CD8-positive, alpha-beta memory T cell (primary cell): ENCODE measurements around the gene GNG13. TPM values are rescaled to one million over a fixed set of nuclear protein-coding genes. Genes with fewer than 3 reads are reported as not detected.

ENCODE experiments used
- CTCF ChIA-PET: fragments of 350-600 bp; sonication (Branson Sonifier 250); formaldehyde crosslinking; loops from one replicate; lab custom pipeline; 2021; ENCODE audit warnings: antibody characterized with exemption; lab: Charles Lee
- POLR2A ChIA-PET: fragments of 350-600 bp; sonication (Branson Sonifier 250); formaldehyde crosslinking; loops from one replicate; lab custom pipeline; 2021; ENCODE audit warnings: antibody characterized with exemption; lab: Charles Lee
- DNase-seq, 5 donors: peaks; one replicate each; pipeline versions ENCODE4 v3.0.0 to v3.0.0-alpha.2; 2020 to 2022; ENCODE audit warnings: mixed read lengths in 1 of 5
- H3K27ac ChIP-seq: one replicate; pipeline ENCODE4 v1.7.0; 2013; ENCODE audit warnings: low read depth, mild to moderate bottlenecking, low read length, moderate library complexity
- H3K27me3 ChIP-seq: 2 replicates; pipeline ENCODE4 v1.7.0; 2013; ENCODE audit warnings: low read length, mild to moderate bottlenecking; ENCODE audit not compliant: insufficient read depth, poor library complexity, severe bottlenecking
- H3K36me3 ChIP-seq: 2 replicates; pipeline ENCODE4 v1.7.0; 2013; ENCODE audit warnings: mild to moderate bottlenecking, low read length, moderate library complexity; ENCODE audit not compliant: insufficient read depth
- H3K4me1 ChIP-seq: 2 replicates; pipeline ENCODE4 v1.7.0; 2013; ENCODE audit warnings: mild to moderate bottlenecking, low read length, moderate library complexity; ENCODE audit not compliant: insufficient read depth
- H3K4me3 ChIP-seq: 2 replicates; pipeline ENCODE4 v1.7.0; 2013; ENCODE audit warnings: mild to moderate bottlenecking, low read length
- H3K9me3 ChIP-seq: 2 replicates; pipeline ENCODE4 v1.7.0; 2013; ENCODE audit warnings: mild to moderate bottlenecking, low read length
- H3K27ac Mint-ChIP-seq, 8 donors: one replicate each; pipeline ENCODE4 v1.8.0; 2020 to 2021; ENCODE audit warnings: mixed read lengths in 8 of 8, mild to moderate bottlenecking in 6 of 8, inconsistent platforms in 3 of 8, moderate library complexity in 3 of 8
- H3K27me3 Mint-ChIP-seq, 2 donors: one replicate each; pipeline ENCODE4 v1.8.0; 2020 to 2021; ENCODE audit warnings: mixed read lengths in 2 of 2, mild to moderate bottlenecking in 1 of 2, moderate library complexity in 1 of 2
- H3K36me3 Mint-ChIP-seq, 3 donors: one replicate each; pipeline ENCODE4 v1.8.0; 2020 to 2021; ENCODE audit warnings: mixed read lengths in 3 of 3, inconsistent platforms in 1 of 3, mild to moderate bottlenecking in 1 of 3
- H3K4me1 Mint-ChIP-seq, 3 donors: one replicate each; pipeline ENCODE4 v1.8.0; 2020 to 2021; ENCODE audit warnings: mixed read lengths in 3 of 3, inconsistent platforms in 1 of 3, mild to moderate bottlenecking in 1 of 3
- H3K4me3 Mint-ChIP-seq, 7 donors: one replicate each; pipeline ENCODE4 v1.8.0; 2020 to 2021; ENCODE audit warnings: mixed read lengths in 7 of 7, mild to moderate bottlenecking in 6 of 7, moderate library complexity in 4 of 7, inconsistent platforms in 2 of 7
- H3K9me3 Mint-ChIP-seq, 5 donors: one replicate each; pipeline ENCODE4 v1.8.0; 2020 to 2022; ENCODE audit warnings: mixed read lengths in 5 of 5, mild to moderate bottlenecking in 3 of 5, moderate library complexity in 2 of 5, inconsistent platforms in 1 of 5
- polyA plus RNA-seq: library from polyadenylated mRNA; unstranded; fragments of 300-500 nt; fragmentation: Illumina TruSeq; gene quantifications from one replicate; pipeline ENCODE4 v1.2.3, GENCODE V29; 2021
- total RNA-seq, 2 experiments: library from RNA; stranded (reverse); gene quantifications; one replicate each; pipeline ENCODE4 v1.2.3, GENCODE V29; 2021

GNG13 gene
- total and polyA plus RNA-seq, 3 experiments from 2014 or later = not detected

- Mint-ChIP-seq H3K36me3 (peaks cover 0 to 3% (median 0%) of the 10 kb centered on the region in 3 donors), H3K4me3 (no peak overlapping the region), H3K27ac (no peak overlapping the region), H3K9me3 (peaks cover 0 to 5% (median 0%) of the 10 kb centered on the region in 5 donors), H3K27me3 (peaks cover 26 to 27% of the 10 kb centered on the region in 2 donors), H3K4me1 (peaks cover 0 to 7% (median 6%) of the 10 kb centered on the region in 3 donors)
- Histone ChIP-seq H3K36me3 (no peaks in the 10 kb centered on the region), H3K4me1 (no peaks in the 10 kb centered on the region), H3K27ac (no peak overlapping the region), H3K9me3 (no peaks in the 10 kb centered on the region), H3K27me3 (no peaks in the 10 kb centered on the region), H3K4me3 (no peak overlapping the region)
- CTCF ChIA-PET = no interaction called here
- POLR2A ChIA-PET = no interaction called here
- DNase-seq = no peak
Measured at GRCh38 chr16:813916-814412, 13.4 kb upstream of the GNG13 start.

DNA sequence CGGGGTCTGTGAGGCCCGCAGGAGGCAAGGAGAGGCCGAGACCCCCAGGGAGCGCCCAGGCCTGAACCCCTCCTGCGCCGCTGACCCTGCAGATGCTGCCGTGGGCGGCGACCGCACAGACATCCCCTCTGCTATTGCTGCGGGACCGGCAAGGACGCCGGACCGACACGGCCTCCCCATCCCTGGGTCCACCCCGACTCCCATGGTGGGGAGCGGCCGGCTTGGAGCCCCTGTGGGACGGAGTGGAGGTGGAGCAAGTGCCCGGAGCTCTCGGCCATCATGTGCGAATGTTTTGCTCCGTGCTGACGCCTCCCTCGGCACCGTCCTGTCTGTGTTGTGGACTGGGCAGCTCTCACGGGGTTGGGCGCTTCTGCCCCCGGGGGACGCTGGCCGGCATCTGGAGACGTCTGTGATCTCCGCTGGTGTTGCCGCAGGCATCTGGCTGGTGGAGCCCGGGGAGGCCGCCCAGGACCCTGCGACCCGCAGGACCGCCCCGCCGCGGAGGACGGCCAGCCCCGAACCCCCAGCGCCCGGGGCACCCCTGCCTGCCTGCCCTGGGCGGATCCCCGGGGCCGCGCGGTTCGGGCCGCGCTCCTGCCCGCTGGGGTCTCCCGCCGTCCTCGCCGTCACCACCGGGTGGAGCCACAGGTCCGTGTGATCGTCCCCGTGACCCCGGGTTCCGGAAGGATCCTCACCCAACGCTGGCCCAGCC, 12.8 kb upstream of the GNG13 start:
- no peaks in the 10 kb centered on the region for H3K27me3 ChIP-seq
- DNase-seq = peak in 4 of 5 donors; percentile 17 to 45 (median 20)
- CTCF ChIA-PET = no interaction called here
- Mint-ChIP-seq H3K9me3 (peaks cover 0 to 5% (median 0%) of the 10 kb centered on the region in 5 donors), H3K27ac (no peak overlapping the region), H3K27me3 (peaks cover 26 to 27% of the 10 kb centered on the region in 2 donors), H3K4me1 (peaks cover 4 to 10% (median 9%) of the 10 kb centered on the region in 3 donors), H3K36me3 (peaks cover 0 to 3% (median 0%) of the 10 kb centered on the region in 3 donors), H3K4me3 (peak overlapping the region in 1 of 7 donors; percentile 69)
- H3K4me3 ChIP-seq = no peak overlapping the region
- peaks cover 4% of the 10 kb centered on the region for H3K4me1 ChIP-seq
- POLR2A ChIA-PET = no interaction called here
- H3K36me3 ChIP-seq = no peaks in the 10 kb centered on the region
- no peaks in the 10 kb centered on the region for H3K9me3 ChIP-seq
- H3K27ac ChIP-seq = no peak overlapping the region

- ChIA-PET CTCF (no interaction called here), POLR2A (no interaction called here)
- peaks cover 10 to 15% of the 10 kb centered on the region in 2 donors for H3K27me3 Mint-ChIP-seq
- H3K9me3 ChIP-seq = no peaks in the 10 kb centered on the region
- peaks cover 12 to 18% (median 15%) of the 10 kb centered on the region in 3 donors for H3K4me1 Mint-ChIP-seq
- no peaks in the 10 kb centered on the region for H3K36me3 ChIP-seq
- no peaks in the 10 kb centered on the region for H3K27me3 ChIP-seq
- peaks cover 7% of the 10 kb centered on the region for H3K4me1 ChIP-seq
- peak overlapping the region; percentile 88 to 100 (median 94) for H3K27ac Mint-ChIP-seq
- DNase-seq = no peak
- peak overlapping the region; percentile 96 for H3K4me3 ChIP-seq
- H3K9me3 Mint-ChIP-seq = peaks cover 0 to 5% (median 0%) of the 10 kb centered on the region in 5 donors
- H3K4me3 Mint-ChIP-seq = peak overlapping the region; percentile 90 to 96 (median 94)
- H3K36me3 Mint-ChIP-seq = peaks cover 0 to 3% (median 3%) of the 10 kb centered on the region in 3 donors
- peak overlapping the region; percentile 85 for H3K27ac ChIP-seq
Measured at GRCh38 chr16:808085-808386, 7.5 kb upstream of the GNG13 start.

- H3K36me3 Mint-ChIP-seq = peaks cover 0 to 3% (median 3%) of the 10 kb centered on the region in 3 donors
- H3K27ac ChIP-seq = peak overlapping the region; percentile 85
- no peaks in the 10 kb centered on the region for H3K36me3 ChIP-seq
- peak overlapping the region; percentile 96 for H3K4me3 ChIP-seq
- POLR2A ChIA-PET = interaction anchor here (0.5 to 1.0 kb wide), 3 partner anchors 19 to 406 kb away, joined by 3 to 6 read pairs (median 4); partner anchors contain the start of genes CHTF18, DECR2 and RPUSD1
- H3K9me3 ChIP-seq = no peaks in the 10 kb centered on the region
- H3K9me3 Mint-ChIP-seq = peaks cover 0 to 5% (median 0%) of the 10 kb centered on the region in 5 donors
- H3K27ac Mint-ChIP-seq = peak overlapping the region; percentile 88 to 100 (median 94)
- H3K27me3 ChIP-seq = no peaks in the 10 kb centered on the region
- peaks cover 7% of the 10 kb centered on the region for H3K4me1 ChIP-seq
- H3K4me1 Mint-ChIP-seq = peaks cover 11 to 15% (median 12%) of the 10 kb centered on the region in 3 donors
- H3K27me3 Mint-ChIP-seq = peaks cover 6 to 10% of the 10 kb centered on the region in 2 donors
- DNase-seq = peak; percentile 72 to 87 (median 74)
- peak overlapping the region; percentile 90 to 96 (median 94) for H3K4me3 Mint-ChIP-seq
- CTCF ChIA-PET = interaction anchor here (1.2 kb wide), 1 partner anchor 95 kb away, joined by 5 read pairs; no protein-coding TSS in a partner anchor
Measured at GRCh38 chr16:807347-808084, 7.0 kb upstream of the GNG13 start.

- H3K4me3 ChIP-seq = no peak overlapping the region
- ChIA-PET POLR2A (no interaction called here), CTCF (interaction anchor here (1.4 kb wide), 1 partner anchor 19 kb away, joined by 3 read pairs; no protein-coding TSS in a partner anchor)
- H3K36me3 ChIP-seq = no peaks in the 10 kb centered on the region
- peaks cover 7% of the 10 kb centered on the region for H3K4me1 ChIP-seq
- Mint-ChIP-seq H3K9me3 (no peaks in the 10 kb centered on the region), H3K27ac (no peak overlapping the region), H3K27me3 (peaks cover 10 to 12% of the 10 kb centered on the region in 2 donors), H3K36me3 (peaks cover 0 to 3% (median 0%) of the 10 kb centered on the region in 3 donors), H3K4me1 (peaks cover 11 to 15% (median 12%) of the 10 kb centered on the region in 3 donors), H3K4me3 (no peak overlapping the region)
- H3K27me3 ChIP-seq = peaks cover 6% of the 10 kb centered on the region
- H3K27ac ChIP-seq = no peak overlapping the region
- no peaks in the 10 kb centered on the region for H3K9me3 ChIP-seq
- DNase-seq = no peak
Measured at GRCh38 chr16:805474-805873, 4.9 kb upstream of the GNG13 start.

GRCh38 chr16:804193-805048, 3.9 kb upstream of the GNG13 start:
- Histone ChIP-seq H3K4me1 (peaks cover 7% of the 10 kb centered on the region), H3K36me3 (no peaks in the 10 kb centered on the region), H3K27ac (no peak overlapping the region), H3K9me3 (no peaks in the 10 kb centered on the region), H3K4me3 (no peak overlapping the region), H3K27me3 (peaks cover 6% of the 10 kb centered on the region)
- peak overlapping the region in 1 of 7 donors; percentile 50 for H3K4me3 Mint-ChIP-seq
- peaks cover 10 to 12% of the 10 kb centered on the region in 2 donors for H3K27me3 Mint-ChIP-seq
- H3K9me3 Mint-ChIP-seq = no peaks in the 10 kb centered on the region
- ChIA-PET CTCF (interaction anchor here (1.3 kb wide), 1 partner anchor 19 kb away, joined by 3 read pairs; no protein-coding TSS in a partner anchor), POLR2A (no interaction called here)
- H3K36me3 Mint-ChIP-seq = peaks cover 0 to 3% (median 0%) of the 10 kb centered on the region in 3 donors
- DNase-seq = no peak
- peaks cover 11 to 13% (median 12%) of the 10 kb centered on the region in 3 donors for H3K4me1 Mint-ChIP-seq
- peak overlapping the region in 2 of 8 donors; percentile 14 to 74 for H3K27ac Mint-ChIP-seq

DNA sequence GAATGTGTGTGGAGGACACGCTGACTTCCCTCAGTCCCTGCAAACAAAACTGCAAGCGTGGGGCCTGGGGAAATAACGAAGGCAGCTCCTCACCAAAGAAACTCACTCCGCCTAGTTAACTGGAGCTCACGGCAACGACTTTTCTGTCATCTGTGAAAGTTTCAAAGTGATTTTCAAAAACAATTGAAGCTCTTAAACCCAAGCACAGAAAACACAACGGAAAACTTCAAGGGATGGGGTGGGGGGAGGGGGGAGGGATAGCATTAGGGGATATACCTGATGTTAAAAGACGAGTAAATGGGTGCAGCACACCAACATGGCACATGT, 3.2 kb upstream of the GNG13 start:
- H3K27me3 ChIP-seq = peaks cover 6% of the 10 kb centered on the region
- no peak overlapping the region for H3K4me3 ChIP-seq
- no peak overlapping the region for H3K27ac ChIP-seq
- no peaks in the 10 kb centered on the region for H3K36me3 ChIP-seq
- no peaks in the 10 kb centered on the region for H3K9me3 Mint-ChIP-seq
- H3K9me3 ChIP-seq = no peaks in the 10 kb centered on the region
- H3K36me3 Mint-ChIP-seq = peaks cover 0 to 3% (median 0%) of the 10 kb centered on the region in 3 donors
- DNase-seq = no peak
- CTCF ChIA-PET = interaction anchor here (1.3 kb wide), 1 partner anchor 19 kb away, joined by 3 read pairs; no protein-coding TSS in a partner anchor
- peaks cover 9 to 11% (median 11%) of the 10 kb centered on the region in 3 donors for H3K4me1 Mint-ChIP-seq
- no peak overlapping the region for H3K27ac Mint-ChIP-seq
- H3K27me3 Mint-ChIP-seq = peaks cover 10 to 12% of the 10 kb centered on the region in 2 donors
- POLR2A ChIA-PET = no interaction called here
- H3K4me3 Mint-ChIP-seq = no peak overlapping the region
- H3K4me1 ChIP-seq = peaks cover 6% of the 10 kb centered on the region
